Inflammatory macrophage (primary cell): ENCODE results near the gene MARF1.
A peak's percentile ranks its signal among the peaks of the same experiment; 100 is the strongest.
"Not testable (repeated sequence)": the region's sequence is repeated elsewhere in the genome, so short reads cannot be mapped to it uniquely, and the experiment has no call there.

Experiments
- DNase-seq, 2 donors: peaks; one replicate each; pipeline ENCODE4 v3.0.0-alpha.2; 2020 to 2022
- total RNA-seq, 18 experiments: gene quantifications; one replicate each; lab custom pipeline; 2026; ENCODE audit warnings: mixed read lengths in 6 of 18, inconsistent platforms in 2 of 18; lab: John Stamatoyannopoulos, UW

Gene MARF1, protein sequence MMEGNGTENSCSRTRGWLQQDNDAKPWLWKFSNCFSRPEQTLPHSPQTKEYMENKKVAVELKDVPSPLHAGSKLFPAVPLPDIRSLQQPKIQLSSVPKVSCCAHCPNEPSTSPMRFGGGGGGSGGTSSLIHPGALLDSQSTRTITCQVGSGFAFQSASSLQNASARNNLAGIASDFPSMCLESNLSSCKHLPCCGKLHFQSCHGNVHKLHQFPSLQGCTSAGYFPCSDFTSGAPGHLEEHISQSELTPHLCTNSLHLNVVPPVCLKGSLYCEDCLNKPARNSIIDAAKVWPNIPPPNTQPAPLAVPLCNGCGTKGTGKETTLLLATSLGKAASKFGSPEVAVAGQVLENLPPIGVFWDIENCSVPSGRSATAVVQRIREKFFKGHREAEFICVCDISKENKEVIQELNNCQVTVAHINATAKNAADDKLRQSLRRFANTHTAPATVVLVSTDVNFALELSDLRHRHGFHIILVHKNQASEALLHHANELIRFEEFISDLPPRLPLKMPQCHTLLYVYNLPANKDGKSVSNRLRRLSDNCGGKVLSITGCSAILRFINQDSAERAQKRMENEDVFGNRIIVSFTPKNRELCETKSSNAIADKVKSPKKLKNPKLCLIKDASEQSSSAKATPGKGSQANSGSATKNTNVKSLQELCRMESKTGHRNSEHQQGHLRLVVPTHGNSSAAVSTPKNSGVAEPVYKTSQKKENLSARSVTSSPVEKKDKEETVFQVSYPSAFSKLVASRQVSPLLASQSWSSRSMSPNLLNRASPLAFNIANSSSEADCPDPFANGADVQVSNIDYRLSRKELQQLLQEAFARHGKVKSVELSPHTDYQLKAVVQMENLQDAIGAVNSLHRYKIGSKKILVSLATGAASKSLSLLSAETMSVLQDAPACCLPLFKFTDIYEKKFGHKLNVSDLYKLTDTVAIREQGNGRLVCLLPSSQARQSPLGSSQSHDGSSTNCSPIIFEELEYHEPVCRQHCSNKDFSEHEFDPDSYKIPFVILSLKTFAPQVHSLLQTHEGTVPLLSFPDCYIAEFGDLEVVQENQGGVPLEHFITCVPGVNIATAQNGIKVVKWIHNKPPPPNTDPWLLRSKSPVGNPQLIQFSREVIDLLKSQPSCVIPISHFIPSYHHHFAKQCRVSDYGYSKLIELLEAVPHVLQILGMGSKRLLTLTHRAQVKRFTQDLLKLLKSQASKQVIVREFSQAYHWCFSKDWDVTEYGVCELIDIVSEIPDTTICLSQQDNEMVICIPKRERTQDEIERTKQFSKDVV (N-terminal part only)
- 18.1 to 122 (median 51.8) reads per million in 18 experiments for total RNA-seq

DNA sequence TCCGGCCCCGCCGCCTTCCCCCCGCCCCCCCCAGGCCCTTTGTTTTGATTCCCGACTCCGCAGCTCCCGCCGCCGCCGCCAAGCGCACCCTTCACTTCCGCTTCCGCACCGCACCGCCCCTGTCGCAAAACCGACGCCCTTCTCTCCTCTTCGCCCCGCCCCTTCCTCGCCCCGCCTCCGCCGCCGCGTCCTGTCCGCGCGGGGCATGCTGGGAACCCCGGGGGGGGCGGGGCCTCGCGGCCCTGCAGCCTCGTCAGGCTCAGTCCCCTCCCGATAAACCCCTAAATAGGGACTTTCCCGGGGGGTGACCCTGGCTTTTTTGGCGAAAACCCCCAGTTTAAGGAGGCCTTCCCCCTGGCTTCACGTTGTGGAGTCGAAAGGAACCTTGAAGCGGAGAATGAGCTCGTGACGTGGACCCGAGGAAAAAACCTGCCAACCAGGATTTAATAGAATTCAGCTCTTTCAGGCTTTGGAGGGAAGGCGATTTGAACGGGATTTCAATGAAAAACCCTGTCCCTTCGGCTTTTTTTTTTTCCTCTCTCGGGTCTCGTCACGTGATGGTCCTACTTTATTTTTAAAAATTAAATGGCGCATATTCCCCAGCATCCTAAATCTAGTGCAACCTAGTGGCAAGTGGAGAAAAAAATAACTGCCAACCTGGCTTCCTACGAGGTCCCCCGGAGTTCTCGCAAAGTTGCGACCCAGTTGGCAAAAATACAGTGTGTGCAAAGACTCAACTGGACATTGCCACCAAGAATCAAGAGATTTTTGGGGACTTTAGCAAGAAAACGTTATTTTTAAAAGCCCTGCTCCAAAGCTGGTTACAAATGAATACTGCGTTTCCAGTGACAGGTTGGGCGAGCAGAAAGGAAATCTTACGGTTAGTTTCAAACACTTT is at the start of gene MARF1:
Gene MARF1 (minus strand): TSS at position 107 of the 898 bp plus-strand sequence. CDS start 3,921 bp downstream, outside the sequence.
- peak; percentile 98 for DNase-seq

DNA sequence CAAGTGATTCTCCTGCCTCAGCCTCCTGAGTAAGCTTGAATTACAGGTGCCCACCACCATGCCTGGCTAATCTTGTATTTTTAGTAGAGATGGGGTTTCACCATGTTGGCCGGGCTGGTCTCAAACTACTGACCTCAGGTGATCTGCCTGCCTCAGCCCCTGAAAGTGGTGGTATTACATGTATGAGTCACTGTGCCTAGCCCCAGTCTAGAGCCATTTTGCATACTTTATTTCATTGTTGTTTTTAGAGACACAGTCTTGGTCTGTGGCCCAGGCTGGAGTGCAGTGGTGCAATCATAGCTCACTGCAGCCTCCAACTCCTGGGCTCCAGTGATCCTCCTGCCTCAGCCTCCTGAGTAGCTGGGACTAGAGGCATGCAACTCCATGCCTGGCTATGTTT is 49.6 kb upstream of the MARF1 start:
- DNase-seq: not testable (repeated sequence)

DNA sequence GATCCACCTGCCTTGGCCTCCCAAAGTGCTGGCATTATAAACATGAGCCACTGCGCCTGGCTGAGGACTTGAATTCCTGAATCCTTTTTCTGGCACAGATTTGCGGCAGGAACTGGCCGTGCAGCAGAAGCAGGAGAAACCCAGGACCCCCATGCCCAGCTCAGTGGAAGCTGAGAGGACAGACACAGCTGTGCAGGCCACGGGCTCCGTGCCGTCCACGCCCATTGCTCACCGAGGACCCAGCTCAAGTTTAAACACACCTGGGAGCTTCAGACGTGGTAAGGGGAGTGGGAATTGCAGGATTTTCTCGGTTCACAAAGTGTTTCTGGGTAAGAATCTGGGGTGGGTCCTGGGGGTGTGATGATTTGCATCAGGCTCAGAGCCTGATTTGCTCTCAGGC is 48.1 kb upstream of the MARF1 start:
- no peak for DNase-seq

DNA sequence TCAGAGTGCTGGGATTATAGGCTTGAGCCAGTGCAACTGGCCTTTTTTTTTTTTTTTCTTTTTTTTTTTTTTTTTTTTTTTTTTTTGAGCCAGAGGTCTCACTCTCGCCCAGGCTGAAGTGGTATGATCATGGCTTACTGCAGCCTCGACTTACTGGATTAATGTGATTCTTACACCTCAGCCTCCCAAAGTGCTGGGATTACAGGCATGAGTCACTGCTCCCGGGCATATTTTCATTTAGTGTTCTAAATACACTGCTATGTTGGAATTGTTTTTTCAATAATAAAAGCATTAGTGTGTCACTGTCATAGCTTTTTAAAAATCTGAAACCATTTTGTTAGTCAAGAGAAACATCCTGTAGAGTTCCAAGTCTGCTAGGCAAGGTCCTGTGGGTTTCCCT is 47.3 kb upstream of the MARF1 start:
- no peak for DNase-seq

DNA sequence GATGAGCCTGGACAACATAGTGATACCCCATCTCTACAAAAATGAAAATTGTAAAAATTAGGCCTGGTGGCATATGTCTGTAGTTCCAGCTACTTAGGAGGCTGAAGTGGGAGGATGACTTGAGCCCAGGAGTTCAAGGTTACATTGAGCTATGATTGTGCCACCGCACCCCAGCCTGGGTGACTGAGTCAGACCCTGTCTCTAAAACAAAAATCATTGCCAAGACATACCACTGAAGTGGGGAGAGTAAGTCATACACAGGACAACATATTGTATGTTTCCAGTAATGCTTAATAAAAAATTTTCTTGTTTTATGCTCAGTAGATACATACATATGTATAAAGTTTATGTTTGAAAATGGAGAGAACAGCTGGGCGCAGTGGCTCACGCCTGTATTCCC is 46.3 kb upstream of the MARF1 start:
- no peak for DNase-seq

DNA sequence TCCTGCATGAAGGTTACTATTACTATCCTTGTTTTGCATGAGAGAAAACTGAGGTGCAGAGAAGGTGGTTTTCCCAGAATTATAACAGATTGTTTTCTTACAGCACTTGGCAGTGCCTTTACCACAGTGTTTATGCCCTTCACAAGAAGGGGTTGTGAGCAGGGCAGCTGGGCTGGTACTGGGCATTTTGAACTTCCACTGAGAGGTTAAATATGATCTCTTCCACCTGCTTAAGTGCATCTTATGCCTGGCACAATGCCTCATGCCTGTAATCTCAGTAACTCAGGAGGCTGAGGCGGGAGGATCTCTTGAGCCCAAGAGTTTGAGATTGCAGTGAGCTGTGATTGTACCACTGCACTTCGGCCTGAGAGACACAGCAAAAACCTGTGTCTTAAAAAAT is 43.3 kb upstream of the MARF1 start:
- DNase-seq: no peak

DNA sequence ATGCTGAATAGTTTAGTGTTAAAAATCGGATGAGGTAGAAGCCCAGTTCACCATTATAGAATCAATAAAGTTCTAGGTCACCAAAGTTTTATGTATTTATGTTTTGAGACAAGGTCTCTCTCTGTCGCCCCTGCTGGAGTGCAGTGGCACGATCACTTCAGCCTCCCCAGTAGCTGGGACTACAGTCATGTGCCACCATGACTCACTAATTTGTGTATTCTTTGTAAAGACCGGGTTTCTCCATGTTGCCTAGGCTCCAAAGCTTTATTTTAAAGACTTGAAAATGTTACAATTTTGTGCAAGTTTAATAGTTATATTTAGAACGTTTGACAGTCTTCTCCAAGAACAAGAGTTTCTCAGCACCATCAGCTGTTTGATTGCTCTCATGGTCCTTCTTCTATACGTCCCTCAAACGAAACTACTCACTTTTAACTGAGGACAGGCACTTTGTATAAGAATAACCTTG is 39.2 kb upstream of the MARF1 start:
- peak; percentile 88 to 89 for DNase-seq

DNA sequence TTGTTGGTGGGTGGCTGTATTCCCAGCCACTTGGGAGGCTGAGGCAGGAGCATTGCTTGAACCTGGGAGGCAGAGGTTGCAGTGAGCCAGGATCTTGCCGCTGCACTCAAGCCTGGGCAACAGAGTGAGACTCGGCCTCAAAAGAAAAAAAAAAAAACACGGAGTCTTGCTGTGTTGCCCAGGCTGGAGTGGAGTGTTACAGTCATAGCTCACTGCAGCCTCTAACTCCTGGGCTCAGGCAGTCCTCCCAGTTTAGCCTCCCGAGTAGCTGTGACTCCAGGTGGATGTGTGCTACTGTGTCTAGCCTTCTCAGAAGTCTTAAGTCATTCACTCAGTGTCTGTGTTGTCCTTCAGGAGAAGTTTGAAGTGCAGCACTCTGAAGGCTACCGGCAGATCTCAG is 34.5 kb upstream of the MARF1 start:
- DNase-seq: no peak

DNA sequence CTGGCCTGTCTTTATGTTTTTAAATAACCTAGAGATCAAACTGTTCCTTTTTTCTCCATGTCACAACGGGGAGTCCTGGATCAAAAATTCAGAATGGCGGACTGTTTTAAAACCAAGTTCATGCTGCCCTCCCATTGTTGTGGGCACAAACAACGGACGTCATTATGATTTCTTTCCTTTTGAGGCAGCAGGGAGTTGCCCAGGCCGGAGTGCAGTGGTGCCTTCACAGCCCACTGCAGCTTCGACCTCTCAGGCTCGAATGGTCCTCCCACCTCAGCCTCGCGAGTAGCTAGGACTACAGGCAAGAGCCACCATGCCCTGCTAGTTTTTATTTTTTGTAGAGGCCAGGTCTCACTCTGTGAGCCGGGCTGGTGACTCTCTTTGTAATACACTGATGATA is 33.6 kb upstream of the MARF1 start:
- no peak for DNase-seq

DNA sequence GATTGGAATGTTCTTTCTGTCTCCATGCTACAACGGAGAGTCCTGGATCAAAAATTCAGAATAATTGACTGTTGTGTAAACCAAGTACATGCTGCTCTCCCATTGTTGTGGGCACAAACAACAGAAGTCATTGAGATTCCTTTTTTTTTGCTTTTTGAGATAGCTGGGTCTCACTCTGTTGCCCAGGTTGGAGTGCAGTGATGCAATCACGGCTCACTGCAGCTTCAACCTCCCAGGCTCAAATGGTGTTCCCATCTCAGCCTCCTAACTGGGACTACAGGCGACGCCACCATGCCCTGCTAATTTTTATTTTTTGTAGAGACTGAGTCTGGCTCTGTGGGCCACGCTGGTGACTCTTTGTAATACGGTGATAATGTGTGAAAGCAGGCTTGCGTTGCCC is 31.6 kb upstream of the MARF1 start:
- no peak for DNase-seq

DNA sequence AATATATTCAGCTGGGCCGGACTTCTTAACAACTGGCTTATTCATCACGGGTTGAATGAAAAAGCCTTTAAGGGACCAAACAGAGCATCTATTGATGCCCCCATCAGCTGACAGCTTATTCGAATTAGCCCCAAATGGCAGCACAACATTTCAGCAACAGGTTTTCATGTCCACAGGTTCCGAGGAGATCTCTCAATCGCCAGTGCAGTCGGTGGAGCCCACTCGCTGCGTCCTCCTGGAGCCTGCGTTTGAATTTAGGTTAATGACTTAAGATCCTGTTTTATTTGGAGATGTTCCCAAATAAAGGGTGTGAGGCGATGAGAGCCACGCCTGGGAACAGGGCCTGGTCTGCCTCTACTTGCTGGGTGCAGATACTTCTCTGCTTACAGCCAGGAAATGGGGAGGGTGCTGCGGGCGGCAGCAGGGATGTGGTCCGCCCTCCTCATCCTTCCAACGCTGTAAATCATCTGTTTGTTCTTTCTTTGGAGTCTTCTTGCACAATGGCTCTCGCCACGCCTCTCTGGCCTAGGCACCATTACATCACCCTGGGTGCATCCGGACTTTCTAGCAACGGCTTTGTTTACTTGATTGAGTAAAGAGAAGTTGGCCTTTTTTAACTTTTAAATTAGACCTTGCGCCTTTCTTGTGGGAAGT is 29.7 kb upstream of the MARF1 start:
- DNase-seq: peak; percentile 96 to 98

DNA sequence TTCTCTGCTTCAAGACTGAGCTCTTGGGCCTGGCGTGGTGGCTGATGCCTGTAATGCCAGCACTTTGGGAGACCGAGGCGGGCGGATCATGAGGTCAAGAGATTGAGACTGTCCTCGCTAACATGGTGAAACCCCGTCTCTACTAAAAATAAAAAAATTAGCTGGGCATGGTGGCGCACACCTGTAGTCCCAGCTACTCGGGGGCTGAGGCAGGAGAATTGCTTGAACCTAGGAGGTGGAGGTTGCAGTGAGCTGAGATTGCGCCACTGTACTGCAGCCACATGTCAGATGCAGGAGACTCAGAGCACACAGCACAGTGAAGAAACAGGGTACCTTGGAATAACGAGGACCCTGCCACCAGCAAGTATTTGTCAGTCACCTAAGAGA is 29.2 kb upstream of the MARF1 start:
- DNase-seq: not testable (repeated sequence)

DNA sequence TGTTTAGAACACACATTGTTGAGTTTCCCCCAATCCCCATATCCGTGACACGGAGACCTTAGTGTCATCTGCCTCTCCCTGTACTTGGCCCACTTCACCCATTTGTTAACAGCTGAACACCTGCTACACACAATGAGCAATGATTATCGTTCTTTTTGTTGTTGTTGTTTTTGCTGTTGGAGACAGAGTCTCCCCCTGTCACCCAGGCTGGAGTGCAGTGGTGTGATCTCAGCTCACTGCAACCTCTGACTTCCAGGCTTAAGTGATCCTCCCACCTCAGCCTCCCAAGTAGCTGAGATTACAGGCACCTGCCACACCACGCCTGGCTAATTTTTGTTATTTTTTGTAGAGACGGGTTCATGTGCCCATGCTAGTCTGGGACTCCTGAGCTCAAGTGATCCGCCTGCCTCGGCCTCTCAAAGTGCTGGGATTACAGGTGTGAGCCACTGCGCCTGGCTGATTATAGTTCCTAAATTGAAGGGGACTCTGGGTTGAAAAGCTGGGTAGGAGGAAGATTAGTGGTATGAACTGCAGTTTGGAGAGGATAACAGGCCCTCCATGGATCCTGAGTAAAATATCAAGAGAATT is 28.7 kb upstream of the MARF1 start:
- DNase-seq: no peak

DNA sequence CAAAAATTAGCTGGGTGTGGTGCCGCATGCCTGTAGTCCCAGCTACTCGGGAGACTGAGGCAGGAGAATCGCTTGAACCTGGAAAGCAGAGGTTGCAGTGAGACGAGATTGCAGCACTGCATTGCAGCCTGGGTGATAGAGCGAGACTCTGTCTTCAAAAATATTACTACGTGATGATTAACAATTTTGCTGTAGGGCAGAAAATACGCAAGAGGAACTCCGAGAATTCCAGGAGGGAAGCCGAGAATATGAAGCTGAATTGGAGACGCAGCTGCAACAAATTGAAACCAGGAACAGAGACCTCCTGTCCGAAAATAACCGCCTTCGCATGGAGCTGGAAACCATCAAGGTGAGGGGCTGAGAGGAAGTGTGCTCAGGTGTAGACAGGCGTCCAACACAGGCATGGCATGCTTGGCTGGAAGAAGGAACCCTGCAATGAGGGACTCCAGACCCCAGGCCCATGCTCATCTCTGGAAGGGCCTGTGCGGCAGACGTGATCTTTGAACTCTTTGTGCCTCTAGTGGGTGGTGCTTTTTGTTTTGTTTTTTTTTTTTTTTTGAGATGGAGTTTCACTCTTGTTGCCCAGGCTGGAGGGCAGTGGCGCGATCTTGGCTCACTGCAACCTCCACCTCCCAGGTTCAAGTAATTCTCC is 24.3 kb upstream of the MARF1 start:
- DNase-seq: no peak

DNA sequence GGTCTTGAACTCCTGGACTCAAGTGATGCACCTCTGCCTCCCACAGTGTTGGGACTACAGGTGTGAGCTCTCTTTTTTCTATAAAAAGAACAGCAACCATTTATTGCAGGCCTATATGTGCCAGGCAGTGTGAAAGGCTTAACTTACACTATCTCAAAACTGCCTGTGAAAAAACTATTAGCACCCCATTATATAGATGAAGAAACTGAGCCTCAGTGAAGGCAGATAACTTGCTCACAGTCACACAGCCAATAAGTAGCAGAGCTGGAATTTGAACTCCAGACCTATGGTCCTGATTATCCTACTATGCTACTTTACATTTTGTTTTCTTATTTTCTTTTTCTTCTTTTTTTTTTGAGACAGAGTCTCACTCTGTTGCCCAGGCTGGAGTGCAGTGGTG is 22.2 kb upstream of the MARF1 start:
- no peak for DNase-seq

DNA sequence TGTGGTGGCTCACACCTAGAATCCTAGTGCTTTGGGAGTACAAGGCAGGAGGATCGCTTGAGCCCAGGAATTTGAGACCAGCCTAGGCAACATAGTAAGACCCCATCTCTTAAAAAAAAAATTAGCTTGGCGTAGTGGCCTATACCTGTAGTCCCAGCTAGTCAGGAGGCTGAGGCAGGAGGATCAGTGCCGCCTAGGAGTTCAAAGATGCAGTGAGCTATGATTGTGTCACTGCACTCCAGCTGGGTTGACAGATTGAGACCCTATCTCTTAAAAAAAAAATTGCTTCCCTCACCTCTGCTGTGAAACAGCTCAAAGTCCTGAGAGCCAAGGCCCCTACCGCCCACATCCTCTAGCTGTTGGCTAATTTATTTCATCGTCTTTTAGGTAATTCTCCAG is 17.2 kb upstream of the MARF1 start:
- no peak for DNase-seq

DNA sequence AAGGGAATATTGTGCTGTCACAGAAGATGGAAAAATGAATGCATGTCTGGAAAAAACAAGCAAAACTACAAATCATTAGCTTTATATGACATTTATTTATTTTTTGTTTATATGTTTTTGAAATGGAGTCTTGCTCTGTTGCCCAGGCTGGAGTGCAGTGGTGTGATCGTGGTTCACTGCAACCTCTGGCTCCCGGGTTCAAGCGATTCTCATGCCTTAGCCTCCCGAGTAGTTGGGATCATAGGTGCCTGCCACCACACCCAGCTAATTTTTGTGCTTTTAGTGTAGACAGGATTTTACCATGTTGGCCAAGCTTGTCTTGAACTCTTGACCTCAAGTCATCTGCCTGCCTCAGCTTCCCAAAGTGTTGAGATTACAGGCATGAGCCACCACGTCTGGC is 15.6 kb upstream of the MARF1 start:
- DNase-seq: no peak

DNA sequence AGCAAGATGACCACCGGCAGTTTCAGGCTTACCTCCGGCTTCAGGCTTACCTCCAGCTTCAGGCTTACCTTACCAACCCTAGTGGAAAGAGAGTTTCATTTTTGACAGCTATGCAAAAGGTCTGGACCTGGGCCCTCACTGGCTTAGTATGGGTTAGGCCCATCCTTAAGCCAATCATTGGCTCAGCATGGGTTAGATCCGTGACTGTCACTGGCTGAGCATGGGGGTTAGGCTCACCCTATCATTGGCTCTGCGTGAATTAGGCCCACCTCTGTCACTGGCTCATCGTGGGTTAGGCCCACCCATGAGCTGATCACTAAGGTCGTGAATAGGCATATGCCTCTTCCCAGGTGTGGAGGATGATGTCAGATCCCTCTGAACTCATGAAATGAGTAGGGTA is 15.2 kb upstream of the MARF1 start:
- DNase-seq: no peak

DNA sequence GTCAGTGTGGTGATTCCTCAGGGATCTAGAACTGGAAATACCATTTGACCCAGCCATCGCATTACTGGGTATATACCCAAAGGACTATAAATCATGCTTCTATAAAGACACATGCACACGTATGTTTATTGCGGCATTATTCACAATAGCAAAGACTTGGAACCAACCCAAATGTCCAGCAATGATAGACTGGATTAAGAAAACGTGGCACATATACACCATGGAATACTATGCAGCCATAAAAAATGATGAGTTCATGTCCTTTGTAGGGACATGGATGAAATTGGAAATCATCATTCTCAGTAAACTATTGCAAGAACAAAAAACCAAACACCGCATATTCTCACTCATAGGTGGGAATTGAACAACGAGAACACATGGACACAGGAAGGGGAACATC is 12.6 kb upstream of the MARF1 start:
- not testable (repeated sequence) for DNase-seq

DNA sequence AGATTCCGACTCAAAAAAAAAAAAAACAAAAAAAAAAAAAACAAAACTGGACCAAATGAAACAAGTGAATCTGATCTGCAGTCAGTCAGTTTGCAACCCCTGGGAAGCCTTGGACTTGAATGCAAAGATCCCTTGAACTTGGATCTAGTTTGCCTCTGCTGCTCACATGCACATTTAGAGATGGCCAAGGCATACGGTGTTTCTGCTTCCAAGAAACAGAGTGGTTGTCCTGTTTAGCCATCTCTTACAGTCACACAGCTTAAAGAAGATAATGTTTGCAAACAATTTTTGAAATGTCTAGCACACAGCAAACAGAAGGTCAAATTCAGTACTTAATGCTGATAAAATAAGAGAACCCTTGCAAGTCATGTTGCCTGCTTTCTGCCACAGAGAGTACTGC is 11.6 kb upstream of the MARF1 start:
- no peak for DNase-seq
